ENCODE data around the gene CMTM7.

CMTM7 gene

GRCh38 chr3:32493437-32494414, 102.1 kb downstream of the CMTM7 start:
- DNase-seq: no peak

GRCh38 chr3:32495085-32495484, 103.4 kb downstream of the CMTM7 start:
- DNase-seq: no peak

- no peak for DNase-seq
These were observed 104.0 kb downstream of the CMTM7 start for GRCh38 chr3:32495609-32496008.

GRCh38 chr3:32498252-32498651, 106.6 kb downstream of the CMTM7 start:
- peak; percentile 11 to 16 for DNase-seq

- no peak for DNase-seq
These were observed 107.3 kb downstream of the CMTM7 start for GRCh38 chr3:32498992-32499391.

GRCh38 chr3:32499585-32499984, 107.9 kb downstream of the CMTM7 start:
- DNase-seq: no peak

- DNase-seq: no peak
These were observed 108.6 kb downstream of the CMTM7 start for GRCh38 chr3:32500231-32500630.

- peak; percentile 14 to 29 for DNase-seq
These were observed 109.5 kb downstream of the CMTM7 start for GRCh38 chr3:32500880-32501782.

GRCh38 chr3:32501783-32502117, 110.1 kb downstream of the CMTM7 start:
- peak in 1 of 2 experiments; percentile 54 for DNase-seq

GRCh38 chr3:32502118-32502945, 110.7 kb downstream of the CMTM7 start, which contains the start of gene CMTM6:
Gene CMTM6 (minus strand): TSS chr3:32502852. CDS start chr3:32502745, 107 bp downstream.
- DNase-seq: peak; percentile 67 to 71

- peak in 1 of 2 experiments; percentile 43 for DNase-seq
These were observed 111.3 kb downstream of the CMTM7 start for GRCh38 chr3:32502946-32503286.

All from Kasumi-1 (cell line).